ENCODE data around the gene SLC6A12.

DNA sequence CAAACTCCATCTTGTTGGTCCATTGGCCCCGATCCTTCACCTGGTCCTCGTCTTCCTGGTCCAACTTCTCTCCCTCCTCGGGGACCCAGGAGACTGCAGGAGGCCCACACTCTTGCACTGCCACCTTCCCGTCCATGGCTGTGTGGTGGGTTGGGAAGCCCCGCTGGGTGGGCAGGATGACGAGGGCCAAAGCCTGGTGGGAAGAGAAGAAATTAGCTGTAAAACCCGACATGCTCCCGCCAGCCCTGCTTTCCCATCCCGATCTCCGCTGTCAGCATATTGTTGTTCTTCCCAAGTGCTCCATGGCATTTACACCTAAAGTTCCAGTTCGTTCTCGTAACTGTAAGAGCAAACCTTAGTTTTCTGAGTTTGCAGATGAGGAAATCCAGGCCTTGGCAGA, 4.1 kb downstream of the SLC6A12 start:
- TF ChIP-seq POLR2A (IDR thresholded peaks at IDR 0.05): no peak
- no peak for TF ChIP-seq POLR2AphosphoS5 (IDR thresholded peaks at IDR 0.05; ENCODE audit: insufficient read depth in 1 of 2, low read depth in 1 of 2)

All from vagina (tissue), 2 donors.